H1 (cell line): ENCODE measurements around the gene JAK2. TPM values are rescaled to one million over a fixed set of nuclear protein-coding genes. Genes with fewer than 3 reads are reported as not detected.

ENCODE experiments used
- CTCF ChIA-PET: fragments of 300-600 bp; sonication (Branson Sonifier 250); formaldehyde crosslinking; loops from one replicate; lab custom pipeline; 2021; ENCODE audit not compliant: partially characterized antibody; lab: Charles Lee
- POLR2A ChIA-PET: fragments of 300-600 bp; sonication (Branson Sonifier 250); formaldehyde crosslinking; loops from one replicate; lab custom pipeline; 2021; ENCODE audit warnings: inconsistent platforms; ENCODE audit not compliant: partially characterized antibody; lab: Charles Lee
- DNase-seq, 2 experiments: peaks; one replicate each; pipeline versions ENCODE4 v3.0.0 to v3.0.0-alpha.2; 2010 to 2022; ENCODE audit warnings: low spot score in 2 of 2, low read depth in 1 of 2, mixed read lengths in 1 of 2
- FAIRE-seq: peaks from 2 replicates; lab custom pipeline; 2011; peaks lifted over from hg19 to GRCh38; lab: Jason Lieb, UNC
- H2AFZ ChIP-seq: 2 replicates; pipeline ENCODE4 v1.8.1; 2012; ENCODE audit warnings: low read length, inconsistent platforms
- H2AK5ac ChIP-seq: 2 replicates; pipeline ENCODE4 v1.6.1; 2013; ENCODE audit warnings: low read depth, low read length
- H2BK120ac ChIP-seq: replicated peaks from 2 replicates; pipeline ENCODE3; 2013; ENCODE audit warnings: low read depth, low read length, inconsistent platforms
- H2BK12ac ChIP-seq: 2 replicates; pipeline ENCODE4 v1.6.1; 2013; ENCODE audit warnings: low read depth, low read length
- H2BK15ac ChIP-seq: 2 replicates; pipeline ENCODE4 v1.6.1; 2013; ENCODE audit warnings: low read length
- H2BK20ac ChIP-seq: 2 replicates; pipeline ENCODE4 v1.6.1; 2013; ENCODE audit warnings: low read length
- H2BK5ac ChIP-seq: 2 replicates; pipeline ENCODE4 v1.6.1; 2013; ENCODE audit warnings: low read depth, low read length
- H3K14ac ChIP-seq: 2 replicates; pipeline ENCODE4 v1.6.1; 2013; ENCODE audit warnings: inconsistent platforms; ENCODE audit not compliant: insufficient read length
- H3K18ac ChIP-seq: 2 replicates; pipeline ENCODE4 v1.6.1; 2013; ENCODE audit warnings: low read length; ENCODE audit errors: extremely low read depth
- H3K23ac ChIP-seq: 2 replicates; pipeline ENCODE4 v1.6.1; 2013; ENCODE audit warnings: inconsistent platforms; ENCODE audit not compliant: insufficient read length
- H3K23me2 ChIP-seq: 2 replicates; pipeline ENCODE4 v1.6.1; 2013; ENCODE audit warnings: low read depth, low read length
- H3K27ac ChIP-seq: 2 replicates; pipeline ENCODE4 v1.6.1; 2011; ENCODE audit warnings: low read depth, low read length, inconsistent platforms
- H3K27me3 ChIP-seq, 4 experiments: replicated peaks in 1 of 4; 1 replicate in 1 of 4; 2 replicates in 3 of 4; pipeline versions ENCODE4 v1.6.1 to v1.8.1; 2011 to 2013; ENCODE audit warnings: low read length in 3 of 4, mild to moderate bottlenecking in 3 of 4, inconsistent platforms in 2 of 4, mixed read lengths in 2 of 4, moderate library complexity in 1 of 4; ENCODE audit not compliant: control insufficient read depth in 3 of 4, insufficient read depth in 3 of 4; ENCODE audit errors: extremely low read depth in 1 of 4
- H3K36me3 ChIP-seq, 4 experiments: 2 replicates each; pipeline versions ENCODE4 v1.6.1 to v1.8.1; 2011 to 2013; ENCODE audit warnings: mild to moderate bottlenecking in 4 of 4, low read length in 3 of 4, moderate library complexity in 2 of 4, control low read depth in 1 of 4, inconsistent platforms in 1 of 4; ENCODE audit not compliant: insufficient read depth in 4 of 4, control insufficient read depth in 2 of 4
- H3K4ac ChIP-seq: replicated peaks from 2 replicates; pipeline ENCODE3; 2013; ENCODE audit warnings: low read length, low read depth, mixed read lengths, inconsistent platforms; ENCODE audit not compliant: insufficient read length
- H3K4me1 ChIP-seq, 4 experiments: replicated peaks in 1 of 4; 1 replicate in 1 of 4; 2 replicates in 3 of 4; pipeline versions ENCODE4 v1.6.1 to v1.8.1; 2011 to 2013; ENCODE audit warnings: low read length in 3 of 4, inconsistent platforms in 2 of 4, mixed read lengths in 1 of 4; ENCODE audit not compliant: insufficient read depth in 4 of 4, control insufficient read depth in 3 of 4
- H3K4me2 ChIP-seq, 2 experiments: 2 replicates each; pipeline versions ENCODE4 v1.6.1 to v1.8.1; 2011 to 2013; ENCODE audit warnings: low read depth in 2 of 2, low read length in 2 of 2, control low read depth in 1 of 2, inconsistent platforms in 1 of 2, mild to moderate bottlenecking in 1 of 2; ENCODE audit not compliant: insufficient read depth in 1 of 2
- H3K4me3 ChIP-seq, 4 experiments: fragments of 200-600, 300-600 bp in 1 of 4; sonication (generic), shearing (Covaris generic), sonication (Bioruptor Twin) in 1 of 4; 2 replicates each; pipeline versions ENCODE4 v1.5.1 to v1.8.1; 2011 to 2016; ENCODE audit warnings: low read length in 4 of 4, low read depth in 3 of 4, control low read depth in 2 of 4, inconsistent platforms in 2 of 4, mild to moderate bottlenecking in 2 of 4, mixed read lengths in 1 of 4, moderate library complexity in 1 of 4; ENCODE audit not compliant: insufficient read depth in 2 of 4; ENCODE audit errors: extremely low read depth in 1 of 4
- H3K56ac ChIP-seq: replicated peaks from 2 replicates; pipeline ENCODE3; 2013; ENCODE audit warnings: low read depth, mild to moderate bottlenecking, mixed read lengths, low read length, inconsistent platforms; ENCODE audit not compliant: insufficient read length
- H3K79me1 ChIP-seq: 2 replicates; pipeline ENCODE4 v1.6.1; 2013; ENCODE audit warnings: low read depth, low read length, control low read depth
- H3K79me2 ChIP-seq, 2 experiments: 2 replicates each; pipeline versions ENCODE4 v1.6.1 to v1.8.1; 2012 to 2013; ENCODE audit warnings: low read length in 2 of 2, mild to moderate bottlenecking in 2 of 2, inconsistent platforms in 1 of 2; ENCODE audit not compliant: insufficient read depth in 2 of 2, control insufficient read depth in 1 of 2
- H3K9ac ChIP-seq, 4 experiments: replicated peaks in 1 of 4; 1 replicate in 1 of 4; 2 replicates in 3 of 4; pipeline versions ENCODE4 v1.6.1 to v1.8.1; 2011 to 2013; ENCODE audit warnings: low read depth in 3 of 4, low read length in 3 of 4, control low read depth in 2 of 4, mild to moderate bottlenecking in 2 of 4, moderate library complexity in 2 of 4, inconsistent platforms in 1 of 4; ENCODE audit errors: extremely low read depth in 1 of 4
- H3K9me3 ChIP-seq, 2 experiments: 2 replicates each; pipeline versions ENCODE4 v1.6.1 to v1.8.1; 2012 to 2013; ENCODE audit warnings: mild to moderate bottlenecking in 2 of 2, moderate library complexity in 2 of 2, control low read depth in 1 of 2, inconsistent platforms in 1 of 2, low read depth in 1 of 2, low read length in 1 of 2, mixed read lengths in 1 of 2; ENCODE audit not compliant: insufficient read depth in 2 of 2
- H4K20me1 ChIP-seq, 2 experiments: replicated peaks in 1 of 2; 2 replicates each; pipeline versions ENCODE3 to v1.8.1; 2011 to 2013; ENCODE audit warnings: inconsistent platforms in 2 of 2, low read length in 2 of 2, mild to moderate bottlenecking in 1 of 2; ENCODE audit not compliant: insufficient read depth in 2 of 2, control insufficient read depth in 1 of 2
- H4K5ac ChIP-seq: 2 replicates; pipeline ENCODE4 v1.6.1; 2013; ENCODE audit warnings: low read length, low read depth, mixed read lengths, inconsistent platforms; ENCODE audit not compliant: insufficient read length
- H4K8ac ChIP-seq: 2 replicates; pipeline ENCODE4 v1.8.0; 2013; ENCODE audit warnings: mild to moderate bottlenecking, moderate library complexity, low read length, inconsistent platforms; ENCODE audit not compliant: insufficient read depth; ENCODE audit errors: extremely low read depth
- H4K91ac ChIP-seq: replicated peaks from 2 replicates; pipeline ENCODE3; 2013; ENCODE audit warnings: low read length, mixed read lengths, inconsistent platforms; ENCODE audit not compliant: insufficient read length
- CHD2 ChIP-seq: IDR thresholded peaks from 2 replicates; pipeline ENCODE4 v1.6.1; 2012; ENCODE audit warnings: low read length, improper control_type of control experiment
- FOSL1 ChIP-seq: IDR thresholded peaks from 2 replicates; pipeline ENCODE4 v1.6.1; 2011; ENCODE audit warnings: mild to moderate bottlenecking, low read depth, low read length, moderate library complexity; ENCODE audit not compliant: insufficient read depth
- NRF1 ChIP-seq: IDR thresholded peaks from 2 replicates; pipeline ENCODE4 v1.6.1; 2011; ENCODE audit warnings: mild to moderate bottlenecking, low read depth, low read length, improper control_type of control experiment
- POLR2A ChIP-seq, 2 experiments: IDR thresholded peaks; 1 replicate in 1 of 2; 2 replicates in 1 of 2; pipeline ENCODE4 v1.6.1; 2011; ENCODE audit warnings: low read depth in 2 of 2, low read length in 2 of 2, mild to moderate bottlenecking in 2 of 2; ENCODE audit errors: control extremely low read depth in 1 of 2
- RFX5 ChIP-seq: IDR thresholded peaks from 2 replicates; pipeline ENCODE4 v1.6.1; 2011; ENCODE audit warnings: low read depth, low read length, improper control_type of control experiment, borderline replicate concordance
- SP2 ChIP-seq: IDR thresholded peaks from 2 replicates; pipeline ENCODE4 v1.6.1; 2012; ENCODE audit warnings: mild to moderate bottlenecking, low read length, inconsistent platforms
- SP4 ChIP-seq: IDR thresholded peaks from 2 replicates; pipeline ENCODE4 v1.6.1; 2012; ENCODE audit warnings: low read length, inconsistent platforms
- ZNF274 ChIP-seq: IDR thresholded peaks from 2 replicates; pipeline ENCODE4 v1.7.0; 2012; ENCODE audit warnings: low read length, borderline replicate concordance; ENCODE audit errors: extremely low read depth
- WGBS, 2 experiments: shearing (Covaris generic) in 1 of 2; methylation state at CpG; one replicate each; pipeline versions ENCODE4 v1.1.6 to v1.1.7; 2013 to 2015; ENCODE audit warnings: low lambda C conversion rate in 2 of 2, mixed read lengths in 2 of 2, inconsistent platforms in 1 of 2, low coverage in 1 of 2, missing lambda C conversion rate in 1 of 2; ENCODE audit not compliant: insufficient replicate concordance in 2 of 2, insufficient coverage in 1 of 2, insufficient read length in 1 of 2; ENCODE audit errors: extremely low coverage in 1 of 2, missing lambda C conversion rate in 1 of 2; 5-methylcytosine and 5-hydroxymethylcytosine counted together
- polyA plus RNA-seq, 7 experiments: library from polyadenylated mRNA; depleted of rRNA in 3 of 7; stranded (reverse) in 5 of 7; unstranded in 2 of 7; fragments of >200 nt in 5 of 7; fragments of 200-250 nt in 2 of 7; gene quantifications; 1 replicate in 5 of 7; 2 replicates in 1 of 7; 4 replicates in 1 of 7; pipeline versions ENCODE4 v1.2.1 to v1.2.3, GENCODE V29; 2011 to 2013; ENCODE audit warnings: missing spikeins in 2 of 7, mixed read lengths in 2 of 7
- total RNA-seq: library from RNA; stranded (reverse); fragmentation: NEBNext Ultra II Directional; extraction: Animal tissue kit (Norgen Biotek cat#: 25700); gene quantifications from 2 replicates; pipeline ENCODE4 v1.2.1, GENCODE V29; 2021
- TF ChIP-seq, protein P1 (sequence below): IDR thresholded peaks from 2 replicates; pipeline ENCODE4 v1.6.1; 2012; ENCODE audit warnings: low read length, inconsistent platforms

JAK2 gene
- total and polyA plus RNA-seq, 2 of the 8 experiments (the other 6 are each of a cell fraction or from before 2014, with no cell fraction given) = 0.50 to 2.1 TPM

DNA sequence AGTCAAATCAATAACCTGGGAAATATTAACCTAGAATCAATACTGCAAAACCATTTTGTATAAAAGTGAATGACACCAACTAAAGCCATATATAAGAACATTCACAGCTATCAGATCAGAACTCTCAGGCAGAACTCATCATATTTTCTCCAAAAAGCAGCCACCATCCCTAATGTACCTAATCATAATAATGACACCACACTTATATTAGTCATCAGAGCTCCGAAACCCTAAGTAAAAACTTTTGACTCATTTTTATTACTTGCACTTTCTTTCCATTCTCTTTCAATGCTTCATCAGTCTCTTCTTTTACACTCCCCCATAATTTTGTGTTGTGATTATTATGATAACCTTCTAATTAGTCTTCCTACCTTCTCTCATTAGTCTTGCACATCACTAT, 155.1 kb downstream of the JAK2 start:
- Histone ChIP-seq H4K91ac (no peak overlapping the region), H2BK15ac (no peak overlapping the region), H3K23me2 (no peaks in the 10 kb centered on the region), H2BK12ac (no peak overlapping the region), H2AFZ (no peak overlapping the region), H4K5ac (no peak overlapping the region), H2BK120ac (no peak overlapping the region), H3K9ac (no peak overlapping the region), H2AK5ac (no peak overlapping the region), H2BK20ac (no peak overlapping the region), H3K23ac (no peak overlapping the region), H3K4me3 (no peak overlapping the region), H3K36me3 (no peaks in the 10 kb centered on the region), H3K4me1 (no peaks in the 10 kb centered on the region), H3K4ac (no peak overlapping the region)
- FAIRE-seq = no peak
- POLR2A ChIA-PET = no interaction called here
- 91% methylated on average over 1 of the region's 1 CpG; no CpG with 5 or more reads in 1 of the 2 experiments for WGBS, 2 experiments
- no peak for TF ChIP-seq POLR2A (IDR thresholded peaks at IDR 0.05; ENCODE audit: control extremely low read depth in 1 of 2, low read depth in 2 of 2, low read length in 2 of 2)
- TF ChIP-seq ZNF274 = no peak
- no peak for TF ChIP-seq RFX5
- TF ChIP-seq CHD2 = no peak
- TF ChIP-seq NRF1 = no peak
- TF ChIP-seq SP4 = no peak
- no peak for TF ChIP-seq SP2
- TF ChIP-seq FOSL1 = no peak
- TF ChIP-seq, protein P1, sequence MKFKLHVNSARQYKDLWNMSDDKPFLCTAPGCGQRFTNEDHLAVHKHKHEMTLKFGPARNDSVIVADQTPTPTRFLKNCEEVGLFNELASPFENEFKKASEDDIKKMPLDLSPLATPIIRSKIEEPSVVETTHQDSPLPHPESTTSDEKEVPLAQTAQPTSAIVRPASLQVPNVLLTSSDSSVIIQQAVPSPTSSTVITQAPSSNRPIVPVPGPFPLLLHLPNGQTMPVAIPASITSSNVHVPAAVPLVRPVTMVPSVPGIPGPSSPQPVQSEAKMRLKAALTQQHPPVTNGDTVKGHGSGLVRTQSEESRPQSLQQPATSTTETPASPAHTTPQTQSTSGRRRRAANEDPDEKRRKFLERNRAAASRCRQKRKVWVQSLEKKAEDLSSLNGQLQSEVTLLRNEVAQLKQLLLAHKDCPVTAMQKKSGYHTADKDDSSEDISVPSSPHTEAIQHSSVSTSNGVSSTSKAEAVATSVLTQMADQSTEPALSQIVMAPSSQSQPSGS = no peak
- TF ChIP-seq, all 59 proteins: peak for 0
- H3K4me2 ChIP-seq = no peak overlapping the region
- H3K79me1 ChIP-seq = no peaks in the 10 kb centered on the region
- no peak overlapping the region for H3K56ac ChIP-seq
- H4K20me1 ChIP-seq = no peaks in the 10 kb centered on the region
- H4K8ac ChIP-seq = no peak overlapping the region
- no peak for DNase-seq
- CTCF ChIA-PET = interaction anchor here (1.6 kb wide), 1 partner anchor 289 kb away, joined by 5 read pairs; no protein-coding TSS in a partner anchor
- H3K27ac ChIP-seq = no peak overlapping the region
- no peaks in the 10 kb centered on the region for H3K79me2 ChIP-seq
- H3K9me3 ChIP-seq = no peaks in the 10 kb centered on the region
- H3K27me3 ChIP-seq = no peaks in the 10 kb centered on the region
- H3K14ac ChIP-seq = no peak overlapping the region
- no peak overlapping the region for H3K18ac ChIP-seq
- no peak overlapping the region for H2BK5ac ChIP-seq
